ENCODE measurements around the gene FBXL19. TPM values are rescaled to one million over a fixed set of nuclear protein-coding genes. Genes with fewer than 3 reads are reported as not detected.

Gene FBXL19
- total and polyA plus RNA-seq, 2 of the 13 experiments (the other 11 are each of a cell fraction or from before 2014, with no cell fraction given) = 6.0 to 13.7 TPM

- POLR2A ChIA-PET = interaction anchor here (1.2 to 2.4 kb wide), 3 partner anchors 13 to 119 kb away, joined by 3 to 8 read pairs (median 3); partner anchors contain the start of gene ORAI3
- H2AFZ ChIP-seq (ENCODE audit: low read length) = no peak overlapping the region
- CTCF ChIA-PET (ENCODE audit: low intra/inter-chr PET ratio, low total read pairs) = no interaction called here
- peaks cover 15% of the 10 kb centered on the region for H3K4me1 ChIP-seq (ENCODE audit: insufficient read depth, low read length)
- no peak overlapping the region for H3K9ac ChIP-seq (ENCODE audit: insufficient read depth, low read depth, low read length)
- over 99% methylated on average over 11 of the region's 11 CpGs for WGBS (ENCODE audit: low lambda C conversion rate)
- H3K27ac ChIP-seq (ENCODE audit: extremely low read length, insufficient read depth, low read length) = no peak overlapping the region
- H4K20me1 ChIP-seq (ENCODE audit: insufficient read depth, low read length) = no peaks in the 10 kb centered on the region
- H3K36me3 ChIP-seq (replicated peaks in 1 of 2; ENCODE audit: control insufficient read depth in 1 of 2, insufficient read depth in 2 of 2, low read length in 2 of 2) = peaks cover 11 to 25% of the 10 kb centered on the region in 2 experiments
- intact Hi-C loops (cut with micrococcal nuclease; ENCODE audit: unreplicated experiment) (loop anchor here (10.0 kb wide), 1 partner anchor 234 kb away; the partner anchor contains the start of gene SRCAP), in situ Hi-C loops (cut with HindIII; ENCODE audit: extremely low pct_ligation_motif_present, low pct_unique_long_range_greater_than_20kb) (no loop called here)
- no peak for DNase-seq (ENCODE audit: low spot score)
- BruUV-seq (replicated peaks) = no TSS peak
- no peak overlapping the region for H3K4me2 ChIP-seq (ENCODE audit: low read depth, low read length)
- no peak overlapping the region for H3K4me3 ChIP-seq (replicated peaks in 1 of 3; ENCODE audit: insufficient read depth in 1 of 3, low read depth in 2 of 3, low read length in 3 of 3)
- H3K9me3 ChIP-seq (ENCODE audit: low read length) = no peaks in the 10 kb centered on the region
- FAIRE-seq = no peak
- ATAC-seq = no peak
- TF ChIP-seq ZNF432 (CRISPR knock-in tag; IDR thresholded peaks at IDR 0.05; ENCODE audit: borderline replicate concordance) (no peak), RFX1 (IDR thresholded peaks at IDR 0.05) (no peak), NAIF1 (CRISPR knock-in tag; IDR thresholded peaks at IDR 0.05; ENCODE audit: borderline replicate concordance) (no peak), CBX1 (IDR thresholded peaks at IDR 0.05; ENCODE audit: low read depth) (no peak), ZNF781 (CRISPR knock-in tag; IDR thresholded peaks at IDR 0.05; ENCODE audit: borderline replicate concordance, not compliant biosample characterization) (no peak), HIC2 (CRISPR knock-in tag; IDR thresholded peaks at IDR 0.05; ENCODE audit: low read depth) (no peak), THYN1 (CRISPR knock-in tag; IDR thresholded peaks at IDR 0.05; ENCODE audit: borderline replicate concordance, low read depth) (no peak), MAFK (conservative IDR thresholded peaks at IDR 0.05 in 1 of 2, IDR thresholded peaks at IDR 0.05 in 1 of 2; ENCODE audit: low read length in 2 of 2) (no peak)
- no peaks in the 10 kb centered on the region for H3K79me2 ChIP-seq (ENCODE audit: insufficient read depth, low read length)
- no peaks in the 10 kb centered on the region for H3K27me3 ChIP-seq (ENCODE audit: control insufficient read depth in 1 of 2, insufficient read depth in 2 of 2, low read length in 2 of 2)
Observed at GRCh38 chr16:30928390-30928789, 5.0 kb downstream of the FBXL19 start.

Data from HepG2 (cell line).